ENCODE measurements around the gene LRRN3.

DNA sequence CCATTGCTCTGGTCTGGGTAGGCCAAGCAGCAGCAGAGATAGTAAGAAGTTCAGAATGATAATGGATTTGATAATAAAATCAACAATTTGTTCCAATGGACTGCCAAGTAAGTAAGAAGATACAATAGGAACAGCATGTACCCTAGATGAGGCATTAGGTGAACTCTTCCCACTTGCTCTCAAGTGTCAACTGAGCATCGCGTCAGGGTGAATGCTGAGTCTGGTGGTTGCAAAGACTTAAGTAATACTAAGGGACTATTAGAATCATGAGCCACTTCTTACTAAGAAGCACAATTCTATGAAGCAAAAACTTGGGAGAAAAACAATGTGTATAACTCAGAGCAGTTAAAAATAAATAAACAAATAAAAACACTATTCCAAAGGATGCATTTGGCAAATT, 54.5 kb downstream of the LRRN3 start:
- TF ChIP-seq POLR2A (IDR thresholded peaks at IDR 0.05): no peak
- TF ChIP-seq POLR2AphosphoS5 (IDR thresholded peaks at IDR 0.05): no peak
- TF ChIP-seq, protein P1, sequence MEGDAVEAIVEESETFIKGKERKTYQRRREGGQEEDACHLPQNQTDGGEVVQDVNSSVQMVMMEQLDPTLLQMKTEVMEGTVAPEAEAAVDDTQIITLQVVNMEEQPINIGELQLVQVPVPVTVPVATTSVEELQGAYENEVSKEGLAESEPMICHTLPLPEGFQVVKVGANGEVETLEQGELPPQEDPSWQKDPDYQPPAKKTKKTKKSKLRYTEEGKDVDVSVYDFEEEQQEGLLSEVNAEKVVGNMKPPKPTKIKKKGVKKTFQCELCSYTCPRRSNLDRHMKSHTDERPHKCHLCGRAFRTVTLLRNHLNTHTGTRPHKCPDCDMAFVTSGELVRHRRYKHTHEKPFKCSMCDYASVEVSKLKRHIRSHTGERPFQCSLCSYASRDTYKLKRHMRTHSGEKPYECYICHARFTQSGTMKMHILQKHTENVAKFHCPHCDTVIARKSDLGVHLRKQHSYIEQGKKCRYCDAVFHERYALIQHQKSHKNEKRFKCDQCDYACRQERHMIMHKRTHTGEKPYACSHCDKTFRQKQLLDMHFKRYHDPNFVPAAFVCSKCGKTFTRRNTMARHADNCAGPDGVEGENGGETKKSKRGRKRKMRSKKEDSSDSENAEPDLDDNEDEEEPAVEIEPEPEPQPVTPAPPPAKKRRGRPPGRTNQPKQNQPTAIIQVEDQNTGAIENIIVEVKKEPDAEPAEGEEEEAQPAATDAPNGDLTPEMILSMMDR (IDR thresholded peaks at IDR 0.05 in 8 of 11, conservative IDR thresholded peaks at IDR 0.05 in 3 of 11): no peak
